Lung (tissue), 12 donors: Measurements from ENCODE around the gene TMSB10. TPM values are rescaled to one million over a fixed set of nuclear protein-coding genes. Genes with fewer than 3 reads are reported as not detected.

Experiments used
- ATAC-seq: fragments of 200-7000 bp; cut with Tn5 transposase; one replicate; pipeline ENCODE4 v1.9.1; 2020; ENCODE audit warnings: moderate number of reproducible peaks; ENCODE audit not compliant: insufficient read depth, low FRiP score
- DNase-seq, 3 donors: peaks; one replicate each; pipeline ENCODE4 v3.0.0-alpha.2; 2013 to 2017
- H3K27ac ChIP-seq, 2 donors: one replicate each; pipeline ENCODE4 v1.5.1; 2013; ENCODE audit warnings: mild to moderate bottlenecking in 2 of 2, moderate library complexity in 2 of 2, control low read depth in 1 of 2, inconsistent platforms in 1 of 2, low read depth in 1 of 2, low read length in 1 of 2
- H3K27me3 ChIP-seq, 3 donors: one replicate each; pipeline ENCODE4 v1.5.1; 2013; ENCODE audit warnings: low read length in 2 of 3; ENCODE audit not compliant: control insufficient read depth in 3 of 3, insufficient read depth in 3 of 3
- H3K36me3 ChIP-seq, 4 donors: one replicate each; pipeline ENCODE4 v1.5.1; 2013; ENCODE audit warnings: low read length in 4 of 4, mild to moderate bottlenecking in 1 of 4, moderate library complexity in 1 of 4; ENCODE audit not compliant: control insufficient read depth in 4 of 4, insufficient read depth in 4 of 4
- H3K4me1 ChIP-seq, 5 donors: one replicate each; pipeline ENCODE4 v1.5.1; 2013; ENCODE audit warnings: low read length in 5 of 5, mild to moderate bottlenecking in 2 of 5, moderate library complexity in 1 of 5; ENCODE audit not compliant: control insufficient read depth in 5 of 5, insufficient read depth in 5 of 5
- H3K4me3 ChIP-seq: one replicate; pipeline ENCODE4 v1.5.1; 2013; ENCODE audit warnings: mild to moderate bottlenecking, control low read depth, moderate library complexity
- H3K9ac ChIP-seq, 2 donors: one replicate each; pipeline ENCODE4 v1.5.1; 2013; ENCODE audit warnings: low read length in 2 of 2, control low read depth in 1 of 2; ENCODE audit not compliant: insufficient read depth in 1 of 2
- H3K9me3 ChIP-seq, 4 donors: one replicate each; pipeline ENCODE4 v1.5.1; 2013; ENCODE audit warnings: low read length in 3 of 4, mild to moderate bottlenecking in 1 of 4, moderate library complexity in 1 of 4; ENCODE audit not compliant: control insufficient read depth in 4 of 4, insufficient read depth in 3 of 4
- WGBS, 2 donors: extraction: QIAGEN DNeasy Blood & Tissue Kit; methylation state at CpG; one replicate each; pipeline ENCODE4 v1.1.7; 2013; 5-methylcytosine and 5-hydroxymethylcytosine counted together
- polyA plus RNA-seq, 2 donors: library from polyadenylated mRNA; stranded (reverse); fragments of 200-250 nt; gene quantifications; one replicate each; pipeline ENCODE4 v1.2.1, GENCODE V29; 2013
- total RNA-seq, 2 donors: library from RNA; depleted of rRNA in 1 of 2; stranded (reverse); fragments of >200 nt in 1 of 2; gene quantifications; one replicate each; pipeline ENCODE4 v1.2.1, GENCODE V29; 2014 to 2021
- TF ChIP-seq, protein P1 (sequence below): IDR thresholded peaks from 2 replicates; pipeline ENCODE4 v1.5.1; 2012; ENCODE audit warnings: mild to moderate bottlenecking; ENCODE audit errors: control extremely low read depth, extremely low read depth
- donor health status: control.
- donor health status: control.
- donor health status: Bipolar disorder and iron deficiency.
- donor health status: healthy.
- donor health status: DM: yes; HTN: yes; CAD: no.

The TMSB10 gene
- total and polyA plus RNA-seq, 4 donors, result 1,849 to 6,202 (median 2,498) TPM

DNA sequence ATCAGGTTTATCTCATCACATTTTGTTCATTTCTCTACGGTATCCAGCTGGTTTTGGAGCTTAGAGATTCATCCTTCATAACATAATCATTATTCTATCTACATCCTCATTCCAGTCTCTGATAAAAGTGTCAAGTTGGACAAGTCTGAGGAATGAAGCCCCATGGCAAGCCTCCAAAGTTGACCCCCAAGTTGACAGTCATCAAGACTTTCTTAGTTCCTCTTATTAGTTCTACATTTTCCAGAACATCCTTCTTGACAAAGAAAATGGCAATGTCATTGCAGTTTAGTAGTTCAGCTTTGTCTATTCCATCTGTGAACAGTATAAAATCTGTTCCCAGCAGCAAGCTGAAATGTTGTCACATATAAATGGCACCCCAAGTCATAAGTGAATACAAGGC lies 4.5 kb upstream of the TMSB10 start:
- H3K4me1 ChIP-seq, result peaks cover 0 to 28% (median 5%) of the 10 kb centered on the region in 5 donors
- peaks cover 0 to 4% (median 0%) of the 10 kb centered on the region in 4 donors for H3K36me3 ChIP-seq
- WGBS, 2 donors, result 95 to 97% methylated on average over 1 of the region's 1 CpG
- no peak for DNase-seq
- no peak overlapping the region for H3K9ac ChIP-seq
- no peak overlapping the region for H3K4me3 ChIP-seq
- no peaks in the 10 kb centered on the region for H3K27me3 ChIP-seq
- no peaks in the 10 kb centered on the region for H3K9me3 ChIP-seq
- TF ChIP-seq, protein P1, sequence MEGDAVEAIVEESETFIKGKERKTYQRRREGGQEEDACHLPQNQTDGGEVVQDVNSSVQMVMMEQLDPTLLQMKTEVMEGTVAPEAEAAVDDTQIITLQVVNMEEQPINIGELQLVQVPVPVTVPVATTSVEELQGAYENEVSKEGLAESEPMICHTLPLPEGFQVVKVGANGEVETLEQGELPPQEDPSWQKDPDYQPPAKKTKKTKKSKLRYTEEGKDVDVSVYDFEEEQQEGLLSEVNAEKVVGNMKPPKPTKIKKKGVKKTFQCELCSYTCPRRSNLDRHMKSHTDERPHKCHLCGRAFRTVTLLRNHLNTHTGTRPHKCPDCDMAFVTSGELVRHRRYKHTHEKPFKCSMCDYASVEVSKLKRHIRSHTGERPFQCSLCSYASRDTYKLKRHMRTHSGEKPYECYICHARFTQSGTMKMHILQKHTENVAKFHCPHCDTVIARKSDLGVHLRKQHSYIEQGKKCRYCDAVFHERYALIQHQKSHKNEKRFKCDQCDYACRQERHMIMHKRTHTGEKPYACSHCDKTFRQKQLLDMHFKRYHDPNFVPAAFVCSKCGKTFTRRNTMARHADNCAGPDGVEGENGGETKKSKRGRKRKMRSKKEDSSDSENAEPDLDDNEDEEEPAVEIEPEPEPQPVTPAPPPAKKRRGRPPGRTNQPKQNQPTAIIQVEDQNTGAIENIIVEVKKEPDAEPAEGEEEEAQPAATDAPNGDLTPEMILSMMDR, result no peak
- H3K27ac ChIP-seq, result no peak overlapping the region
- ATAC-seq, result no peak

GRCh38 chr2:84901593-84902120 lies 3.8 kb upstream of the TMSB10 start:
- H3K36me3 ChIP-seq, result peaks cover 0 to 10% (median 1%) of the 10 kb centered on the region in 4 donors
- DNase-seq (no peak), ATAC-seq (no peak)
- peaks cover 0 to 28% (median 5%) of the 10 kb centered on the region in 5 donors for H3K4me1 ChIP-seq
- no peaks in the 10 kb centered on the region for H3K27me3 ChIP-seq
- 60 to 63% methylated on average over 2 of the region's 2 CpGs for WGBS, 2 donors
- no peak overlapping the region for H3K27ac ChIP-seq
- TF ChIP-seq, protein P1, result no peak
- H3K4me3 ChIP-seq, result no peak overlapping the region
- H3K9me3 ChIP-seq, result no peaks in the 10 kb centered on the region
- no peak overlapping the region for H3K9ac ChIP-seq

DNA sequence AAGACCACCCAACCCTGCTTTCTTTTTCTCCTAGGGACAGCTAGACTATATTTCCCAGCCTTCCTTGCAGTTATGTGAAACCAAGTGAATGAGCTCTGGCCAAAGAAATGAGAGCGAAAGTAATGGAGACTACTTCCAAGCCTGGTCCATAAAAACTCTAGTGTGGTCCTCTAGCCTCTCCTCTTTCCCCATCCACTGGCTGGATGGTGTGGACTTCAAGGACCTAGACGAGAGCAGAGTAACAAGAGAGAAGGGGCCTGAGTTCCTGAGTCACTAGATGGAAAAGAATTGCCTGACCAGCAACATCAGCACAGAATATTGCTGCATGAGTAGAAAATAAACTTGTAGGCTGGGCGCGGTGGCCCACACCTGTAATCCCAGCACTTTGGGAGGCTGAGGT lies 2.9 kb upstream of the TMSB10 start:
- H3K4me3 ChIP-seq, result no peak overlapping the region
- ATAC-seq (no peak), DNase-seq (no peak)
- peaks cover 0 to 16% (median 2%) of the 10 kb centered on the region in 4 donors for H3K36me3 ChIP-seq
- H3K27ac ChIP-seq, result no peak overlapping the region
- no peaks in the 10 kb centered on the region for H3K27me3 ChIP-seq
- no peak overlapping the region for H3K9ac ChIP-seq
- WGBS, 2 donors, result 96 to 100% methylated on average over 4 of the region's 4 CpGs
- H3K4me1 ChIP-seq, result peaks cover 0 to 32% (median 5%) of the 10 kb centered on the region in 5 donors
- TF ChIP-seq, protein P1, result no peak
- no peaks in the 10 kb centered on the region for H3K9me3 ChIP-seq

GRCh38 chr2:84904151-84904550 lies 1.3 kb upstream of the TMSB10 start:
- TF ChIP-seq, protein P1, result no peak
- peaks cover 0 to 21% (median 5%) of the 10 kb centered on the region in 4 donors for H3K36me3 ChIP-seq
- DNase-seq, result no peak
- 78 to 85% methylated on average over 9 of the region's 9 CpGs for WGBS, 2 donors
- no peak overlapping the region for H3K9ac ChIP-seq
- H3K4me1 ChIP-seq, result peaks cover 0 to 21% (median 5%) of the 10 kb centered on the region in 5 donors
- H3K9me3 ChIP-seq, result peaks cover 0 to 2% (median 0%) of the 10 kb centered on the region in 4 donors
- no peak for ATAC-seq
- peak overlapping the region in 1 of 2 donors; percentile 25 for H3K27ac ChIP-seq
- no peaks in the 10 kb centered on the region for H3K27me3 ChIP-seq
- H3K4me3 ChIP-seq, result no peak overlapping the region
